Adipose tissue (tissue), 3 donors: ENCODE data around the gene SPSB4. TPM values are rescaled to one million over a fixed set of nuclear protein-coding genes. Genes with fewer than 3 reads are reported as not detected.
"Not testable (repeated sequence)": the region's sequence is repeated elsewhere in the genome, so short reads cannot be mapped to it uniquely, and the experiment has no call there.

Experiments
- H3K27ac ChIP-seq: one replicate; pipeline ENCODE4 v1.5.1; 2013; ENCODE audit warnings: low read depth, low read length
- WGBS, 3 donors: extraction: QIAGEN DNeasy Blood & Tissue Kit; methylation state at CpG; one replicate each; pipeline ENCODE4 v1.1.7; 2013; 5-methylcytosine and 5-hydroxymethylcytosine counted together
- polyA plus RNA-seq, 3 donors: library from polyadenylated mRNA; stranded (reverse); fragments of 200-250 nt; gene quantifications; one replicate each; pipeline ENCODE4 v1.2.3, GENCODE V29; 2013
- donor health status: healthy with polysubstance abuse.
- donor health status: Bipolar disorder and iron deficiency.
- donor health status: healthy.

Gene SPSB4
- polyA plus RNA-seq, 3 donors, result 0.34 to 12.4 (median 2.8) TPM

GRCh38 chr3:141105828-141106628 is 54.9 kb downstream of the SPSB4 start:
- WGBS, 3 donors, result 36 to 44% (median 38%) methylated on average over 7 of the region's 7 CpGs
- H3K27ac ChIP-seq, result no peak overlapping the region

- WGBS, 3 donors, result 91 to 100% (median 97%) methylated on average over 2 of the region's 2 CpGs
- H3K27ac ChIP-seq, result no peak overlapping the region
Measured at GRCh38 chr3:141106842-141107241, 55.7 kb downstream of the SPSB4 start.

GRCh38 chr3:141108039-141108438 is 56.9 kb downstream of the SPSB4 start:
- H3K27ac ChIP-seq, result no peak overlapping the region
- 44 to 86% (median 84%) methylated on average over 6 of the region's 6 CpGs for WGBS, 3 donors

GRCh38 chr3:141109751-141110150 is 58.6 kb downstream of the SPSB4 start:
- WGBS, 3 donors, result 61 to 81% (median 71%) methylated on average over 7 of the region's 7 CpGs
- no peak overlapping the region for H3K27ac ChIP-seq

DNA sequence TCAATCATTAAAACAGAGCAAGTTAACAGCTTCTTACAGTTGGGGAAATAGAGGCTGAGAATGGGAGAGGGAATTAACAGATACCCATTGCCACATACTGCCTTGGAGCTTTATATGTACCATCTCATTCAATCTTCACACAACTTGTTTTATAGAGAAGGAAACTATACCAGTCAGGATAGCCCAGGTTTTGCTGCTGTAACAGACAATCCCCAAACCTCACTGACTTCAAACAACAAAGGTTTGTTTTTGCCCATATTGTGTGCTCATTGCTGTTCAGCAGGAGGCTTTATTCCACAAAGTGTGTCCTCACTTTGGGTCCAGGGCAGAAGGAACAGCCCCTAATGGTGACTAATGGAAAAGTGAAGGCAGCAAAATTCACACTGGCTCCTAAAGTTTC is 59.2 kb downstream of the SPSB4 start:
- H3K27ac ChIP-seq, result no peak overlapping the region

GRCh38 chr3:141111364-141112155 is 60.4 kb downstream of the SPSB4 start:
- WGBS, 3 donors, result 81 to 92% (median 84%) methylated on average over 12 of the region's 12 CpGs
- no peak overlapping the region for H3K27ac ChIP-seq

DNA sequence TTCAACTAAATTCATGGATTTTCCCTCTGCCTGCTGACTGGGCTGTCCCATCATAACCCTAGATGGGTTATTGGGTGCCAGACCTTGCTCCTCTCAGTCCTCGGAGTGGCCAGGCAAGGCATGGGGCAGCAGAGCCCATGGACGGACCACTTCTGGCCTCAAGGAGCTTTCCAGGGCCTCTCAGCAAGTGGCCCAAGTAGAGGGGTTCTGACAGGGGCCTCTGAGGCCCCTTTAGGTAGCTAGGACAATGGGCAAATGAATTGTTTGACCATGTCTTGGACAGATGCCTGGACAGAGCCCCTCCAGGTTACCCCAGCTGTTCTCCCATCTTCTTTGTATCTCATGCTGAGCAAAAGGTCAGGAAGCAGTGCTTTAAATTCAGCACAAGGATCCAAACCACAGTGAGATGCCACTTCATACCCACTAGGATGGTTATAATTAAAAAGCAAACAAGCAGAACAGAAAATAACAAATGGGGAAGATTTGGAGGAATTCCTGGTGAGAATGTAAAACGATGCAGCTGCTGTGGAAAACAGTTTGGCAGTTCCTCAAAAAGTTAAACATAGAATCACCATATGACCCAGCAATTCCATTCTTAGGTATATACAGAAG is 61.6 kb downstream of the SPSB4 start:
- WGBS, 3 donors, result 76 to 79% (median 76%) methylated on average over 3 of the region's 3 CpGs
- no peak overlapping the region for H3K27ac ChIP-seq

- H3K27ac ChIP-seq, result not testable (repeated sequence)
- WGBS, 3 donors, result 95 to 98% (median 97%) methylated on average over 6 of the region's 6 CpGs
Measured at GRCh38 chr3:141113680-141114079, 62.5 kb downstream of the SPSB4 start.

DNA sequence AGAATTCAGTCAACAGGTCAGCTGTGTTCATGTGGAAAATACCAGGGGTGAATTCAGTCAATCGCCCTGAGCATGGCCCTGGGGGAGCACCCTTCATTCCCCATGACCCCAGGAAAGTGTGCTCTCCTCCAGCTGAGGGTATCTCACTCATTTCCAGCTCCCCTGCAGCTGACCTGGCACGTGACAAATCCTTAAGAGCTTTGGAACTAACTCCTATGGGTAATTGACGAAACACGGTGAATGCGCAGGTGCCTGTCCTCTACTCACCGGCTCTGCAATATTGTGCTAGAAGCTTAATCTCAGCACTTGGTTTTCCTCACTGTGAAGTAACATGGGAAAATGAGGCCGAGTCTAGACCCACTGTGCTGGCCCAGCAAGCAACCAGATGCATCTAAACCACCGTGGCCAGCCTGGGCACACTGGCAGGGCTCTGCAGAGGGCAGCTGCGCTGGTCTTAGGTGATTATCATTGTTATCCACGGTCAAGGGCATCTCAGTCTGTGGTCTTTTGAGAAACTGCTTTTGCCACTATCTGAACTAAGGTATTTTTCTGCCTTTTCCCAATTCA is 63.1 kb downstream of the SPSB4 start:
- WGBS, 3 donors, result 80 to 94% (median 94%) methylated on average over 10 of the region's 10 CpGs
- no peak overlapping the region for H3K27ac ChIP-seq

- WGBS, 3 donors, result 56 to 77% (median 76%) methylated on average over 13 of the region's 13 CpGs
- H3K27ac ChIP-seq, result no peak overlapping the region
Measured at GRCh38 chr3:141114816-141115460, 63.8 kb downstream of the SPSB4 start.

DNA sequence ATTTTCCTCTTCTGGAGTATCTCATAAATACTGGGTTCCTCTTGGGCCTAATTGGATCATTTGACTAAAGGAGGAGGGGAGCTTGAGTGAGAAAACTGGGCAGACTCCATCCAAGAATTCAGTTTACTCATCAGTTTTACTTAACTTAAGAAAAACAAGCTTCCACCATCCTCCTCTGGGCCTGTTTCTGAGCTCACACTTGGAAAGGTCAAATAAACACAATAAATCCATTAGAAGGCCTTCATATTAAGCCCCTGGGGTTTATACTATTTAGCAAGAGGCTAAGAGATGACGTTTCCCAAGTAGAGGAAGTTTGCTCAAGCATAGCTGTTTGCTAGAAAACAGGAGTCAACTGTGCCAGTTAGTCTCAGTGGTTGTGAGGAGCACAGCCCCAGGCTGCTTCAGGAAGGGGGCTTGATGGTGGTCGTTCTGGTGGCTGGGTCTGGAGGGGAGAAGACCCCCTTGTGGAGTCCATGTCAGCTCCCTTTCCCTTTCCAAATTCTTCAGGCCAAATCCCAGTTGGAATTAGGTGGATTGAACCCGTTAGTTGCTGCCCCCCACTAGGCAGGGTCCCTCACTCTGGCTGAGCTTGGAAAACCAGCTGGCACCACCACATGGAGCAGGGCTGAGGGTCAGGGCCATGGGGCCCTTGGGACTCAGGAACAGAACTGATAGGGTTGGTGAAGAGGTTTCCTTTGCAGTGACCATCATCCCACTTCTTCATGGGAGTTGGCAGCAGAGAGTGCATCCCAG is 64.8 kb downstream of the SPSB4 start:
- 26 to 61% (median 29%) methylated on average over 3 of the region's 3 CpGs for WGBS, 3 donors
- H3K27ac ChIP-seq, result peak overlapping the region; percentile 31

DNA sequence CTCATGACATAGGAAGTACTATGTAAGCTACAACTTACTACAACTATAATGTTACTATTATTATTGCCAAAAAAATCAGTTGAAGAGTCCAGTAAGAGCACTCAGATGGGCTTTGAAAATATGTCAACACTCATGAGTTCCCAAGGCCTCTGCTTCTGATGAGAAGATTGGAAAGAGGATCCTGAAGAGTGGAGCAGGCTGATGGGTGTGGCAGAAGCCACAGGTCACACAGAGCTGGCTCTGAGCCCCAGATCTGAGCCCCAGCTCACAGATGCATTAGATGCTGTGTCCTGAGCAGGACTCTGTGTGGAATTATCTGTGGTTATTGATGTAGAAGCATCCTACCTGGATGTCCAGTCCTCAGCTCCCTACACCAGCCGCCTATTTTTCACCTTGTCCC is 65.6 kb downstream of the SPSB4 start:
- 93 to 100% (median 94%) methylated on average over 1 of the region's 1 CpG for WGBS, 3 donors
- no peak overlapping the region for H3K27ac ChIP-seq

- 76 to 100% (median 92%) methylated on average over 1 of the region's 1 CpG for WGBS, 3 donors
- H3K27ac ChIP-seq, result not testable (repeated sequence)
Measured at GRCh38 chr3:141117982-141118381, 66.8 kb downstream of the SPSB4 start.

DNA sequence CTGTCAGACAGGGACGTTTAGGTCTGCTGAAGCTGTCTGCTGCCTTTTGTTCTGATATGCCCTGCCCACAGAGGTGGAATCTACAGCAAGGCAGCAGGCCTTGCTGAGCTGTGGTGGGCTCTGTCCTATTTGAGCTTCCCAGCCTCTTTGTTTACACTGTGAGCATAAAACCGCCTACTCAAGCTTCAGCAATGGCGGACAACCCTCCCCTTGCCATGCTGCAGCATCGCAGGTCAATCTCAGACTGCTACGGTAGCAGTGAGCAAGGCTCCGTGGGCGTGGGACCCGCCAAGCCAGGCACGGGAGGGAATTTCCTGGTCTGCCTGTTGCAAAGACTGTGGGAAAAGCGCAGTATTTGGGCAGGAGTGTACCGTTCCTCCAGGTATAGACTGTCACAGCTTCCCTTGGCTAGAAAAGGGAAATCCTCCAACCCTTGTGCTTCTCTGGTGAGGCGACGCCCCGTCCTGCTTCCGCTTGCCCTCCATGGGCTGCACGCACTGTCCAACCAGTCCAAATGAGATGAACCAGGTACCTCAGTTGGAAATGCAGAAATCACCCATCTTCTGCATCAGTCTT is 71.4 kb downstream of the SPSB4 start:
- 81 to 86% (median 82%) methylated on average over 16 of the region's 16 CpGs for WGBS, 3 donors
- no peak overlapping the region for H3K27ac ChIP-seq

GRCh38 chr3:141123677-141124410 is 72.7 kb downstream of the SPSB4 start:
- 67 to 81% (median 80%) methylated on average over 4 of the region's 4 CpGs for WGBS, 3 donors
- H3K27ac ChIP-seq, result no peak overlapping the region

- H3K27ac ChIP-seq, result no peak overlapping the region
- WGBS, 3 donors, result 82 to 95% (median 94%) methylated on average over 5 of the region's 5 CpGs
Measured at GRCh38 chr3:141124715-141125114, 73.6 kb downstream of the SPSB4 start.

DNA sequence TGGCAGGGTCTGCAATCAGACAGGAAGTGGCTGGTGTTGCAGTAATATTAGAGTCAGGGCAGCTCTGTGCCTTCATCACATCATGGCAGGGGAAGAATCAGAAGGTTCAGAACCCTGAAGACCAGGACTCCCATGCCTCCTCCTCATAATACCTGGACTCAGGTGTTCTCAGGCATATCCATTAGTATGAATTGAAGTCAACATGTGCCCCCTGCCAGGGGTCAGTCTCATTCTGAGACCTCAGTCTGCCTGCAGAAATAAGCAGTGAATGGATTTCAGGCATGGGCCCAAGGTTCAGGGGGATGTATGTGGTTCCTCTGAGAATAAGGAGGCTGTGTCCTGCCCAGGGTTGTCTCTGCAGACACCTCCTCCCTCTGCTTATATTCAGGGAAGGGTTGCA is 74.2 kb downstream of the SPSB4 start:
- H3K27ac ChIP-seq, result no peak overlapping the region
